ENCODE results near the gene TANGO6. TPM values are rescaled to one million over a fixed set of nuclear protein-coding genes. Genes with fewer than 3 reads are reported as not detected.

TANGO6 gene
- total and polyA plus RNA-seq, 2 of the 8 experiments (the other 6 are each of a cell fraction or from before 2014, with no cell fraction given): 5.0 to 19.5 TPM

- TF ChIP-seq SAP30 (IDR thresholded peaks at IDR 0.05; ENCODE audit: insufficient read depth, insufficient replicate concordance, low read length): peak; percentile 83
- TF ChIP-seq GTF2F1 (IDR thresholded peaks at IDR 0.05; ENCODE audit: borderline replicate concordance, low read depth, low read length): no peak
- TF ChIP-seq SP2 (IDR thresholded peaks at IDR 0.05; ENCODE audit: low read length): no peak
- TF ChIP-seq KDM1A (IDR thresholded peaks at IDR 0.05; ENCODE audit: borderline replicate concordance, low read length): no peak
- no peak for TF ChIP-seq CBX8 (IDR thresholded peaks at IDR 0.05; ENCODE audit: borderline replicate concordance, low read depth, low read length)
- TF ChIP-seq CEBPB (IDR thresholded peaks at IDR 0.05; ENCODE audit: low read depth, low read length): no peak
- no peak; the same call in 1 of the 2 replicates for TF ChIP-seq POLR2AphosphoS5 (IDR thresholded peaks at IDR 0.05; ENCODE audit: low read depth, low read length)
- TF ChIP-seq TAF1 (IDR thresholded peaks at IDR 0.05; ENCODE audit: low read depth, low read length): peak; percentile 76; the same call in 1 of the 2 replicates
- no peak for TF ChIP-seq SP1 (IDR thresholded peaks at IDR 0.05; ENCODE audit: low read depth, low read length)
- TF ChIP-seq E2F6 (IDR thresholded peaks at IDR 0.05): no peak
- TF ChIP-seq SP4 (IDR thresholded peaks at IDR 0.05; ENCODE audit: low read length): no peak
- no peak for TF ChIP-seq TCF12 (IDR thresholded peaks at IDR 0.05; ENCODE audit: low read depth, low read length)
- TF ChIP-seq RBBP5 (IDR thresholded peaks at IDR 0.05; ENCODE audit: borderline replicate concordance, low read depth, low read length): peak; percentile 31
- TF ChIP-seq MAFK (IDR thresholded peaks at IDR 0.05; ENCODE audit: low read depth, low read length): no peak
- peak; percentile 76 to 83 for TF ChIP-seq POLR2A (IDR thresholded peaks at IDR 0.05; ENCODE audit: control extremely low read depth in 1 of 2, low read depth in 2 of 2, low read length in 2 of 2)
- no peak for TF ChIP-seq ZNF274 (IDR thresholded peaks at IDR 0.05; ENCODE audit: borderline replicate concordance, extremely low read depth, low read length)
- TF ChIP-seq CTCF (IDR thresholded peaks at IDR 0.05; ENCODE audit: control extremely low read depth in 1 of 3, insufficient read depth in 1 of 3, low read depth in 1 of 3, low read length in 3 of 3): no peak
- TF ChIP-seq BCL11A (IDR thresholded peaks at IDR 0.05; ENCODE audit: low read depth in 2 of 2, low read length in 2 of 2): no peak
- no peak for TF ChIP-seq CBX5 (IDR thresholded peaks at IDR 0.05; ENCODE audit: low read depth, low read length)
- TF ChIP-seq ASH2L (IDR thresholded peaks at IDR 0.05; ENCODE audit: low read length): peak; percentile 38
- peak; percentile 56; the same call in 1 of the 2 replicates for TF ChIP-seq CREB1 (IDR thresholded peaks at IDR 0.05)
- TF ChIP-seq EP300 (IDR thresholded peaks at IDR 0.05; ENCODE audit: borderline replicate concordance in 1 of 2, low read depth in 2 of 2, low read length in 2 of 2): no peak; a peak in 1 of 3 replicates
- TF ChIP-seq CHD1 (IDR thresholded peaks at IDR 0.05; ENCODE audit: low read depth, low read length): no peak
Observed at GRCh38 chr16:69132424-69133252, 289.3 kb downstream of the TANGO6 start, which contains the start of the genes CHTF8 and UTP4 (continued).
